Heart left ventricle (tissue), 13 donors: Measurements from ENCODE around the gene GADD45GIP1.
A peak's percentile ranks its signal among the peaks of the same experiment; 100 is the strongest.

Experiments
- CTCF ChIP-seq, 12 donors: fragments of 200-600 bp; sonication (generic) in 4 of 12; IDR thresholded peaks; one replicate each; pipeline versions ENCODE4 v1.5.0 to v1.8.0; 2018 to 2022; ENCODE audit warnings: antibody characterized with exemption in 12 of 12, mild to moderate bottlenecking in 5 of 12
- POLR2A ChIP-seq, 2 donors: fragments of 450-650 bp; IDR thresholded peaks; one replicate each; pipeline ENCODE4 v1.6.1; 2017; ENCODE audit warnings: antibody characterized with exemption in 2 of 2, mild to moderate bottlenecking in 2 of 2, moderate library complexity in 2 of 2
- donor health status: ischemic (EF 13 %, LVEDD 7.1; RV severe dilation, severe dysfunction).
- donor health status: DM: no; HTN: yes; CAD: no.
- donor health status: DM: no; HTN: no; CAD: no.
- donor health status: ischemic (EF 25% LVEDD 6.9; RV normal size, moderate dysfunction).
- donor health status: ischemic (EF 25% LVEDD 5.7; RV mildly dilated, moderate dysfunction).
- donor health status: ischemic (EF 35%, LVEDD 5.7; RV mildly dilated, moderate dysfunction).
- donor health status: nonischemic (EF 11% LVEDD 7.7; RV severe dilation, severe dysfunction).
- donor health status: DM: yes; HTN: yes; CAD: no.
- donor health status: PGD.
- donor health status: ischemic (EF 29% LVEDD 5.4; RV normal size, mild dysfunction).
- donor health status: nonischemic (EF 23%, LVEDD 6.1; RV moderate dilation, normal function).

- TF ChIP-seq CTCF (IDR thresholded peaks at IDR 0.05) (peak in 7 of 12 donors; percentile 7 to 51 (median 32)), POLR2A (IDR thresholded peaks at IDR 0.05) (no peak)
Observed at GRCh38 chr19:13002166-13002898, 45.3 kb upstream of the GADD45GIP1 start.
